Endodermal cell (in vitro differentiated cells): ENCODE data around the gene LAMB4. TPM values are rescaled to one million over a fixed set of nuclear protein-coding genes. Genes with fewer than 3 reads are reported as not detected.

ENCODE experiments used
- DNase-seq: peaks from one replicate; pipeline ENCODE4 v3.0.0-alpha.2; 2017
- H3K27ac ChIP-seq: 2 replicates; pipeline ENCODE4 v1.5.1; 2013; ENCODE audit warnings: mild to moderate bottlenecking, low read depth, low read length, moderate library complexity
- H3K27me3 ChIP-seq: 2 replicates; pipeline ENCODE4 v1.6.1; 2013; ENCODE audit warnings: mild to moderate bottlenecking, low read length, moderate library complexity; ENCODE audit not compliant: insufficient read depth, control insufficient read depth, poor library complexity, severe bottlenecking
- H3K36me3 ChIP-seq: 2 replicates; pipeline ENCODE4 v1.7.0; 2013; ENCODE audit warnings: mild to moderate bottlenecking, low read length, moderate library complexity; ENCODE audit not compliant: control insufficient read depth, insufficient read depth
- H3K4me1 ChIP-seq: one replicate; pipeline ENCODE4 v1.7.0; 2013; ENCODE audit warnings: low read length; ENCODE audit not compliant: control insufficient read depth, insufficient read depth
- H3K4me3 ChIP-seq: 2 replicates; pipeline ENCODE4 v1.5.1; 2013; ENCODE audit warnings: mild to moderate bottlenecking, low read length, moderate library complexity
- H3K9ac ChIP-seq: 2 replicates; pipeline ENCODE4 v1.6.1; 2013; ENCODE audit warnings: mild to moderate bottlenecking, low read length, moderate library complexity; ENCODE audit not compliant: poor library complexity, severe bottlenecking; ENCODE audit errors: extremely low read depth
- H3K9me3 ChIP-seq: 2 replicates; pipeline ENCODE4 v1.6.1; 2013; ENCODE audit warnings: mild to moderate bottlenecking, low read length, moderate library complexity; ENCODE audit not compliant: control insufficient read depth
- H3K27ac Mint-ChIP-seq: 2 replicates; pipeline ENCODE4 v1.8.0; 2020; ENCODE audit warnings: mixed read lengths
- H3K27me3 Mint-ChIP-seq: 2 replicates; pipeline ENCODE4 v1.8.0; 2021; ENCODE audit warnings: mild to moderate bottlenecking, mixed read lengths; ENCODE audit not compliant: insufficient read depth
- H3K36me3 Mint-ChIP-seq: 2 replicates; pipeline ENCODE4 v1.8.0; 2020; ENCODE audit warnings: low read depth, mixed read lengths
- H3K4me1 Mint-ChIP-seq: 2 replicates; pipeline ENCODE4 v1.8.0; 2020; ENCODE audit warnings: mixed read lengths
- H3K4me3 Mint-ChIP-seq: 2 replicates; pipeline ENCODE4 v1.8.0; 2020; ENCODE audit warnings: mild to moderate bottlenecking, moderate library complexity, mixed read lengths
- H3K9me3 Mint-ChIP-seq: 2 replicates; pipeline ENCODE4 v1.8.0; 2020; ENCODE audit warnings: mild to moderate bottlenecking, mixed read lengths
- CTCF ChIP-seq: fragments of 200-600 bp; sonication (generic); conservative IDR thresholded peaks from 2 replicates; pipeline ENCODE4 v1.5.0; 2021; ENCODE audit warnings: antibody characterized with exemption, mild to moderate bottlenecking
- WGBS, 2 experiments: methylation state at CpG; one replicate each; pipeline versions ENCODE4 v1.1.5 to v1.1.7; 2013; ENCODE audit warnings: missing lambda C conversion rate in 2 of 2, mixed read lengths in 1 of 2; ENCODE audit not compliant: insufficient coverage in 1 of 2, insufficient read length in 1 of 2; 5-methylcytosine and 5-hydroxymethylcytosine counted together
- total RNA-seq, 2 donors: library from RNA; stranded (reverse); fragmentation: NEBNext Ultra II Directional in 1 of 2; extraction: Animal tissue kit (Norgen Biotek cat#: 25700) in 1 of 2; gene quantifications; 2 replicates in 1 of 2; 3 replicates in 1 of 2; pipeline ENCODE4 v1.2.1, GENCODE V29; 2021

The LAMB4 gene
- total RNA-seq, 2 donors from 2014 or later, result not detected

- no peaks in the 10 kb centered on the region for H3K27me3 Mint-ChIP-seq
- WGBS, 2 experiments, result 93 to 100% methylated on average over 2 to 3 of the region's 3 CpGs
These were observed 28.4 kb downstream of the LAMB4 start for GRCh38 chr7:108101759-108102158.

GRCh38 chr7:108099713-108100112, 30.4 kb downstream of the LAMB4 start:
- Histone ChIP-seq H3K27ac (no peak overlapping the region), H3K4me3 (no peak overlapping the region), H3K36me3 (no peaks in the 10 kb centered on the region), H3K9ac (no peak overlapping the region), H3K9me3 (no peaks in the 10 kb centered on the region), H3K27me3 (no peaks in the 10 kb centered on the region), H3K4me1 (peaks cover 19% of the 10 kb centered on the region)
- 78% methylated on average over 1 of the region's 1 CpG; no CpG with 5 or more reads in 1 of the 2 experiments for WGBS, 2 experiments
- H3K9me3 Mint-ChIP-seq, result no peaks in the 10 kb centered on the region
- no peak overlapping the region for H3K4me3 Mint-ChIP-seq
- peaks cover 30% of the 10 kb centered on the region for H3K4me1 Mint-ChIP-seq
- no peak for DNase-seq
- H3K27ac Mint-ChIP-seq, result no peak overlapping the region
- no peaks in the 10 kb centered on the region for H3K36me3 Mint-ChIP-seq
- TF ChIP-seq CTCF, result no peak
- H3K27me3 Mint-ChIP-seq, result no peaks in the 10 kb centered on the region

More at GRCh38 chr7:108101759-108102158, 28.4 kb downstream of the LAMB4 start:
- Mint-ChIP-seq H3K36me3 (no peaks in the 10 kb centered on the region), H3K9me3 (no peaks in the 10 kb centered on the region), H3K27ac (no peak overlapping the region), H3K4me3 (no peak overlapping the region), H3K4me1 (peaks cover 12% of the 10 kb centered on the region)
- Histone ChIP-seq H3K4me3 (no peak overlapping the region), H3K9ac (no peak overlapping the region), H3K27me3 (no peaks in the 10 kb centered on the region), H3K4me1 (peaks cover 5% of the 10 kb centered on the region), H3K9me3 (no peaks in the 10 kb centered on the region), H3K27ac (no peak overlapping the region), H3K36me3 (no peaks in the 10 kb centered on the region)
- no peak for TF ChIP-seq CTCF
- DNase-seq, result no peak

- Mint-ChIP-seq H3K36me3 (no peaks in the 10 kb centered on the region), H3K4me3 (no peak overlapping the region), H3K9me3 (no peaks in the 10 kb centered on the region), H3K27ac (no peak overlapping the region), H3K27me3 (no peaks in the 10 kb centered on the region), H3K4me1 (peaks cover 26% of the 10 kb centered on the region)
- 76 to 92% methylated on average over 2 to 7 of the region's 7 CpGs for WGBS, 2 experiments
- Histone ChIP-seq H3K27me3 (no peaks in the 10 kb centered on the region), H3K27ac (no peak overlapping the region), H3K4me3 (no peak overlapping the region), H3K9me3 (no peaks in the 10 kb centered on the region), H3K9ac (no peak overlapping the region), H3K36me3 (no peaks in the 10 kb centered on the region), H3K4me1 (peaks cover 15% of the 10 kb centered on the region)
- peak; percentile 72 for TF ChIP-seq CTCF
- no peak for DNase-seq
These were observed 32.5 kb downstream of the LAMB4 start for GRCh38 chr7:108097703-108098102.
